NCI-H128 (cell line): ENCODE measurements around the gene JCAD.

Experiments used
- DNase-seq: peaks from one replicate; lab custom pipeline; 2025; ENCODE audit not compliant: unreplicated experiment; lab: John Stamatoyannopoulos, UW

The JCAD gene

GRCh38 chr10:30047924-30048531 lies 11.4 kb downstream of the JCAD start:
- DNase-seq, result no peak

GRCh38 chr10:30047430-30047829 lies 12.0 kb downstream of the JCAD start:
- DNase-seq, result no peak

- DNase-seq, result no peak
These were observed 12.9 kb downstream of the JCAD start for GRCh38 chr10:30046476-30046875.

GRCh38 chr10:30045961-30046360 lies 13.4 kb downstream of the JCAD start:
- DNase-seq, result no peak

- DNase-seq, result no peak
These were observed 15.7 kb downstream of the JCAD start for GRCh38 chr10:30043476-30044270.

- DNase-seq, result no peak
These were observed 16.6 kb downstream of the JCAD start for GRCh38 chr10:30042820-30043219.

GRCh38 chr10:30041196-30042105 lies 17.9 kb downstream of the JCAD start:
- no peak for DNase-seq

- no peak for DNase-seq
These were observed 18.8 kb downstream of the JCAD start for GRCh38 chr10:30040597-30040996.

- no peak for DNase-seq
These were observed 19.4 kb downstream of the JCAD start for GRCh38 chr10:30039988-30040387.

GRCh38 chr10:30039567-30039966 lies 19.8 kb downstream of the JCAD start:
- DNase-seq, result no peak

- DNase-seq, result no peak
These were observed 20.4 kb downstream of the JCAD start for GRCh38 chr10:30038781-30039536.

GRCh38 chr10:30037620-30038336 lies 21.6 kb downstream of the JCAD start:
- DNase-seq, result no peak

GRCh38 chr10:30036811-30037210 lies 22.6 kb downstream of the JCAD start:
- DNase-seq, result no peak

- no peak for DNase-seq
These were observed 23.0 kb downstream of the JCAD start for GRCh38 chr10:30036341-30036740.

- no peak for DNase-seq
These were observed 24.8 kb downstream of the JCAD start for GRCh38 chr10:30034433-30035137.

- no peak for DNase-seq
These were observed 27.3 kb downstream of the JCAD start for GRCh38 chr10:30032125-30032524.

- DNase-seq, result no peak
These were observed 29.5 kb downstream of the JCAD start for GRCh38 chr10:30029872-30030256.

- no peak for DNase-seq
These were observed 30.1 kb downstream of the JCAD start for GRCh38 chr10:30029164-30029871.

- DNase-seq, result no peak
These were observed 30.7 kb downstream of the JCAD start for GRCh38 chr10:30028738-30029030.
